ENCODE data around the gene SYT1.
A peak's percentile ranks its signal among the peaks of the same experiment; 100 is the strongest.

SYT1 gene

GRCh38 chr12:79302162-79302814 is 437.7 kb downstream of the SYT1 start:
- no peak for DNase-seq

GRCh38 chr12:79307340-79307739 is 442.8 kb downstream of the SYT1 start:
- DNase-seq: no peak

- no peak for DNase-seq
Observed at GRCh38 chr12:79309039-79309438, 444.5 kb downstream of the SYT1 start.

GRCh38 chr12:79317179-79317847 is 452.7 kb downstream of the SYT1 start:
- no peak for DNase-seq

GRCh38 chr12:79322905-79323304 is 458.3 kb downstream of the SYT1 start:
- peak; percentile 18 for DNase-seq

- no peak for DNase-seq
Observed at GRCh38 chr12:79324571-79324970, 460.0 kb downstream of the SYT1 start.

- no peak for DNase-seq
Observed at GRCh38 chr12:79326222-79326621, 461.6 kb downstream of the SYT1 start.

- DNase-seq: no peak
Observed at GRCh38 chr12:79326663-79327062, 462.1 kb downstream of the SYT1 start.

GRCh38 chr12:79327465-79327864 is 462.9 kb downstream of the SYT1 start:
- no peak for DNase-seq

- no peak for DNase-seq
Observed at GRCh38 chr12:79329933-79330332, 465.4 kb downstream of the SYT1 start.

GRCh38 chr12:79331870-79332269 is 467.3 kb downstream of the SYT1 start:
- no peak for DNase-seq

GRCh38 chr12:79333144-79333543 is 468.6 kb downstream of the SYT1 start:
- no peak for DNase-seq

GRCh38 chr12:79337662-79338290 is 473.2 kb downstream of the SYT1 start:
- DNase-seq: no peak

- peak; percentile 55 for DNase-seq
Observed at GRCh38 chr12:79344855-79345847, 480.6 kb downstream of the SYT1 start.

- DNase-seq: no peak
Observed at GRCh38 chr12:79347866-79348265, 483.3 kb downstream of the SYT1 start.

- DNase-seq: peak; percentile 72
Observed at GRCh38 chr12:79351251-79351650, 486.7 kb downstream of the SYT1 start.

GRCh38 chr12:79356216-79356615 is 491.6 kb downstream of the SYT1 start:
- DNase-seq: no peak

GRCh38 chr12:79357048-79357447 is 492.5 kb downstream of the SYT1 start:
- DNase-seq: no peak

GRCh38 chr12:79358716-79359300 is 494.2 kb downstream of the SYT1 start:
- DNase-seq: no peak

- no peak for DNase-seq
Observed at GRCh38 chr12:79360286-79360685, 495.7 kb downstream of the SYT1 start.

- DNase-seq: no peak
Observed at GRCh38 chr12:79360936-79361335, 496.4 kb downstream of the SYT1 start.

- no peak for DNase-seq
Observed at GRCh38 chr12:79364197-79364596, 499.6 kb downstream of the SYT1 start.

- DNase-seq: no peak
Observed at GRCh38 chr12:79366374-79366773, 501.8 kb downstream of the SYT1 start.

All from NCI-H146 (cell line).